Measurements from ENCODE around the gene RPS25.
"Not testable (repeated sequence)": the region's sequence is repeated elsewhere in the genome, so short reads cannot be mapped to it uniquely, and the experiment has no call there.

GRCh38 chr11:119039471-119039870, 21.3 kb upstream of the RPS25 start:
- TF ChIP-seq, protein P1, sequence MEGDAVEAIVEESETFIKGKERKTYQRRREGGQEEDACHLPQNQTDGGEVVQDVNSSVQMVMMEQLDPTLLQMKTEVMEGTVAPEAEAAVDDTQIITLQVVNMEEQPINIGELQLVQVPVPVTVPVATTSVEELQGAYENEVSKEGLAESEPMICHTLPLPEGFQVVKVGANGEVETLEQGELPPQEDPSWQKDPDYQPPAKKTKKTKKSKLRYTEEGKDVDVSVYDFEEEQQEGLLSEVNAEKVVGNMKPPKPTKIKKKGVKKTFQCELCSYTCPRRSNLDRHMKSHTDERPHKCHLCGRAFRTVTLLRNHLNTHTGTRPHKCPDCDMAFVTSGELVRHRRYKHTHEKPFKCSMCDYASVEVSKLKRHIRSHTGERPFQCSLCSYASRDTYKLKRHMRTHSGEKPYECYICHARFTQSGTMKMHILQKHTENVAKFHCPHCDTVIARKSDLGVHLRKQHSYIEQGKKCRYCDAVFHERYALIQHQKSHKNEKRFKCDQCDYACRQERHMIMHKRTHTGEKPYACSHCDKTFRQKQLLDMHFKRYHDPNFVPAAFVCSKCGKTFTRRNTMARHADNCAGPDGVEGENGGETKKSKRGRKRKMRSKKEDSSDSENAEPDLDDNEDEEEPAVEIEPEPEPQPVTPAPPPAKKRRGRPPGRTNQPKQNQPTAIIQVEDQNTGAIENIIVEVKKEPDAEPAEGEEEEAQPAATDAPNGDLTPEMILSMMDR (conservative IDR thresholded peaks at IDR 0.05; ENCODE audit: low read depth, low read length): not testable (repeated sequence)
- not testable (repeated sequence) for TF ChIP-seq EZH2 (IDR thresholded peaks at IDR 0.05; ENCODE audit: borderline replicate concordance, low read depth, low read length, poor library complexity, severe bottlenecking)

Measured in A673 (cell line).